Left renal cortex interstitium (tissue), 4 donors: ENCODE data around the gene ATP9B. TPM values are rescaled to one million over a fixed set of nuclear protein-coding genes. Genes with fewer than 3 reads are reported as not detected.
"Not testable (repeated sequence)": the region's sequence is repeated elsewhere in the genome, so short reads cannot be mapped to it uniquely, and the experiment has no call there.

Experiments used
- DNase-seq, 4 donors: peaks; one replicate each; pipeline ENCODE4 v3.0.0-alpha.2; 2013; ENCODE audit warnings: low read depth in 4 of 4, low spot score in 2 of 4, missing footprints in 1 of 4
- polyA plus RNA-seq, 4 donors: library from polyadenylated mRNA; unstranded; fragments of 120-200 nt; gene quantifications; one replicate each; pipeline ENCODE4 v1.2.1, GENCODE V29; 2013; ENCODE audit not compliant: insufficient read length in 4 of 4

Gene ATP9B
- polyA plus RNA-seq, 4 donors, result 27.9 to 36.8 (median 35.9) TPM

DNA sequence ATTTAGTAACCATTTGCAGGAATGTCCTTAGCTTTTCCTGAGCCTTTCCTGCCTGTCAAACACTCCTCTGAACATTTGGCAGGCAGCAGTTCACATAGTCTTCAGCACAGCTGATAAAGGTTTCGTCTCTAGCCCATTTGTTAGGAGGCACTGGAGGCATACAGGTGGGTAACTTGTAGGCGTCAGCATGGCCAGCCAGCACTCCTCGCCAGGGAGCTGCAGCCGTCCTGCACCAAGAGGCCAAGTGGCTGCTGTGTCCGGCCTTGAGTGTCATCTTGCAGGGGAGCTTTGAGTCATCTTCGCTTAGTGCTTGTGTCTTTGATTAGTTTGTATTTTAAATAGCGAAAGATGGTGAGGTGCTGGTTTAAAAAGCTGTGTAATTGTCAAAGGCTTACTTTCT, 206.3 kb downstream of the ATP9B start:
- no peak for DNase-seq

DNA sequence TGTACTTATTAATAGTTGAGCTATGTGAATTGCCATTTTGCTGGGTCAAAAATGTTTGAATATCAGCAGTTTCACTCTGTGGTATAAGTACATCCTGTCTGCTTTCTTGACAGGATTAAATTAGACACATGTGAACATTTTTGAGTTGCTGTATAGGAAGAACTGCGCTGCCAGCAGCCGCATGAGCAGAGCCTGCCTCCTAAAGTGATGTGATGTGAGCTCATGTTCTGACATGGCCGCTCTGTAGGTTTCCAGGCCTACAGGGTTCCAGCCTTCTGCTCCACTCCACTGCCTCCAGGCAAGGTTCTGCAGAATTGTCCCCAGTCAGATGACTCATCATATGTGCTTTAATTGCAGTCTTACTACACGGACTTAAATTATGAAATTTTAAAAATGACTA, 206.8 kb downstream of the ATP9B start:
- DNase-seq, result no peak

DNA sequence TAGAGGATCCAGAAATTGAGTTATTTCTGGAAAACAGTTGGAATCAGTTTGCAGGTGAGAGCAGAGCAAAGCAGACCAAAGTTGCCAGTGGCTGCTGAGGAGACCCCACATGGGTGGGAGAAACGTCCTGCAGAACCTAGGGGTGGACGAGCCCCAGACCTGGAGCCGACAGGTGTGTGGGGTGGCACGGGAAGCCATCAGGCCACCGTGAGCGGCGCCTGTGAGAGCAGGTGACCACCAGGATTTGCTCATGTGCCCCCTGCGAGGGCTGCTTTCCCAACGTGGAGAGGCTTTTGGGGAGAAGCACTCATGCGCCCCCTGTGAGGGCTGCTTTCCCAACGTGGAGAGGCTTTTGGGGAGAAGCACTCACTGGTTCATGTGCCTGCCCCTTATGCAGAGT, 209.7 kb downstream of the ATP9B start:
- DNase-seq, result no peak

DNA sequence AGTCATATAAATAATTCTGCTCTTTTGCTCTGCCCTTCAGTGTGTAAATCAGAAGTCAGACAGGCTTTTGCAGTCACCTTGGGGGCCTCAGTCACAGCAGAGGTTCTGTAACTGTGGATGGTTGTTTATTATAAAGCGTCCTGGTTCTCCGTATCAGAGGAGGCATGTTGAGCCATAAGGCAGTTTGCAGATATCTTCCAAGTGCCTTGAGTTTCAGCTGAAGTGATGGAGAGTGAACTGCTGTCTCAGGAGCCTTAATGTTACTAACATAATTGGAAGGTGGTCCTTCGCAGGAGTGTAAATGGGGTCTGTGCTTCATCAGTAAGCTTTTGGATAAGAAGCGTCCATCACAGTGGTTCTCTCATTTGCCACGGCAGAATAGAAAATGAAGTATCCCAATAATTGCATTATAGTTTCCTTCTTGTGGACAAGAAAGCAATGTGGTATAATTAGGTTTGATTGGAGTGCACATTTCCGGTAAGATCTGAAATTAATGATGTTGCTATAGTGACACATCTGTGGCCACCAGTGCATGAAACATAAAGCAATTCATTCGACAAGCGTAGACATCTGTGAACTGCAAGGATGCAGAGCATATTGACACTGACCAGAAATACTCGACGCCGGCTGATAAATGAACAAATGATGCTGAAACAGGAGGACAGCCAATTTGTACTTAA, 214.1 kb downstream of the ATP9B start:
- DNase-seq, result no peak

DNA sequence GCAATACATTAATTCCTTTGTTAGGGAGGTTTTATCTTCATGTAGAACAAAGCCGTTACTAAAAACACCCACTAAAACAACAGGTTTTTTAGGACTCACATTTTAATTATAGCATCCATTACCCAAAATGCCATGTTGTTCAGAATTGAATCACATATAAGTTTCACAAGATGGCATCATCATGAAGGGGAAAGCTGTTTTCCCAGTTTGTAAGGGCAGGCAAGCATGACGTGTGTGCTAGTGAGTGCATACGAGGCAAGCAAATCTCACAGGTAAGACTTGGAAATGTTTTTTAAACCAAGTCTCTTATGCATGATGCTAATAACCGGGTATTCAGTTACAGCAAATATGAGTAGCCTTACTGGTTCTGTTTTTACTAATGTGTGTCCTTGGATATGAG, 214.7 kb downstream of the ATP9B start:
- no peak for DNase-seq

DNA sequence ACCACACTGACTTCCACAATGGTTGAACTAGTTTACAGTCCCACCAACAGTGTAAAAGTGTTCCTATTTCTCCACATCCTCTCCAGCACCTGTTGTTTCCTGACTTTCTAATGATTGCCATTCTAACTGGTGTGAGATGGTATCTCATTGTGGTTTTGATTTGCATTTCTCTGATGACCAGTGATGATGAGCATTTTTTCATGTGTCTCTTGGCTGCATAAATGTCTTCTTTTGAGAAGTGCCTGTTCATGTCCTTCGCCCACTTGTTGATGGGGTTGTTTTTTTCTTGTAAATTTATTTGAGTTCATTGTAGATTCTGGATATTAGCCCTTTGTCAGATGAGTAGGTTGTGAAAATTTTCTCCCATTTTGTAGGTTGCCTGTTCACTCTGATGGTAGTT, 216.0 kb downstream of the ATP9B start:
- not testable (repeated sequence) for DNase-seq

DNA sequence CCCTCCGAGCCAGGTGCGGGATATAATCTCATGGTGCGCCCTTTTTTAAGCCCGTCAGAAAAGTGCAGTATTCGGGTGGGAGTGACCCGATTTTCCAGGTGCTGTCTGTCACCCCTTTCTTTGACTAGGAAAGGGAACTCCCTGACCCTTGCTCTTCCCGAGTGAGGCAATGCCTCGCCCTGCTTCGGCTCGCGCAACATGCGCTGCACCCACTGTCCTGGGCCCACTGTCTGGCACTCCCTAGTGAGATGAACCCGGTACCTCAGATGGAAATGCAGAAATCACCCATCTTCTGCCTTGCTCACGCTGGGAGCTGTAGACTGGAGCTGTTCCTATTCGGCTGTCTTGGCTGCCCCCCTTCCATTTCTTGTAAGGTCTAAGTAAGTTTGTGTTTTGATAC, 221.2 kb downstream of the ATP9B start:
- not testable (repeated sequence) for DNase-seq

DNA sequence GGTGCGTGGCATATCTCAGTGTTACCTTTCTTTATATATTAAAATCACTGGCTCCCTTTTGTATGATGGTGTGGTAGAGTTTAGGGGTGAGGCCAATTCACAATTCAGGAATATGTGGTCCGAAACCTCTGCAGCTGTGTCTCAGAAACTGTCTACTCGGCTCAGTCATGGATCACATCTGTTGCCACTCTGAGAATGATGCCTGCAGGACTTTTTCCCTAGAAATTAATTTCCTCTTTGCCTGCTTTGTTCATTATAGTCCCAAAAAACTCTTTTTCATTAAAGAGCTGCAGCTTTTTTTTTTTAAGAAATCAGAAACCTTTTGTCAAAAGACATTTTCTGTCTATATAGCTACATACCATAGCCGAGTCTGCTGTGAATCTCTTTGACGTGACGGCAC, 221.7 kb downstream of the ATP9B start:
- DNase-seq, result no peak

DNA sequence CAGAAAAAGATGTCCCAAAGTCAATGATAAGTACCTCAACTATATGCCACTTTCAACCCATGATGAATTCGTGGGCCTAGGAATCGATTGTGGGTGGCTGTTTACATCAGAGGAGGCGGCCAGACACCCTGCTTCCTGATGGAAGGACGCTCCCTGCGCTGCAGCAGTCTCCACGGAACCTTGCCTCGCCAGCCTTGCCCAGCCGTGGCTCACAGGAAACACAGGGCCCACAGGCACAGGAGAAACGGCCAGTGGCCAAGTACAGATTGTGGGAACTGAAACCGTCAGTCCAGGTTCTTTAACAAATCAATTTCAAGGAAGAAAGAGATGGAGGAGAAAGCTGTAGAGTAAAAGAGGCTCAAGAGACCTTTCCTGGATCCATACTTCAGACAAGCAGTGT, 225.0 kb downstream of the ATP9B start:
- no peak for DNase-seq

DNA sequence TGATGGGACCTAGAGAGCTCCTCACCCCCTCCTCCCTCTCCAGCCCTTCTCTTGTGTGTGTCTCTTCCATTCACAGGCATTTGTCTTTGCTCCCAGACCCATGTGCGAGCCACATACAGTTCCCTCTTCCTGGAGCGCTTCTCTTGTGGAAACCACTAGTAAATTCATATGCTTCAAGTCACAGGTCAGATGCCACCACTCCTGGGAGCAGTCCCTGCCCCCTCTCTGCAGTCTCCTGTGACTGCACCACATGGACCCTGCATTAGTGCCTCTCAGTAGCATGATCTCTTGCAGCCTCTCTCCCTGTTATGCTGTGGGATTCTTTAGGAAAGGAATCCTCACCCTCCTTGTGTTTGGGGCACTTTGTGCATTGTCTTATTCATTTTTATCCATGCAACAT, 230.1 kb downstream of the ATP9B start:
- DNase-seq, result no peak

DNA sequence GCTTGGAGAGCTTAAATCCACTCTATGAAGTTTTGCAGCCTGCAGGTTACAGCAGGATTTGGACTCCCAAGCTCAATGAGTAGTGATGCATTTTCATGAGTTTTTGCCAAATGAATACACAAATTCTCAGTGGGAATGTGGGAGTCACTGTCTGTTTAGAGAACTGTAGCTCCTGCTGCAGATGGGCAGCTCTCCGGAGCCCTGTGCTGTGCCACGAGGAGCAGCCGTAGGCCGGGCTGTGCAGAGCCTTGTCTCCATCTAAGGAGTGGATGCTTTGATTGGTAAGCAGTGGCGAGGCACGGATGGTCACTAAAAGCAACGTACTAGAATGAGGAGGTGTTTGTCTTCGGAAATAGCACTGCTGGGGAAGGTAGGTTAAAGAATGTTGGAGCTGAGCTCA, 230.5 kb downstream of the ATP9B start:
- no peak for DNase-seq

DNA sequence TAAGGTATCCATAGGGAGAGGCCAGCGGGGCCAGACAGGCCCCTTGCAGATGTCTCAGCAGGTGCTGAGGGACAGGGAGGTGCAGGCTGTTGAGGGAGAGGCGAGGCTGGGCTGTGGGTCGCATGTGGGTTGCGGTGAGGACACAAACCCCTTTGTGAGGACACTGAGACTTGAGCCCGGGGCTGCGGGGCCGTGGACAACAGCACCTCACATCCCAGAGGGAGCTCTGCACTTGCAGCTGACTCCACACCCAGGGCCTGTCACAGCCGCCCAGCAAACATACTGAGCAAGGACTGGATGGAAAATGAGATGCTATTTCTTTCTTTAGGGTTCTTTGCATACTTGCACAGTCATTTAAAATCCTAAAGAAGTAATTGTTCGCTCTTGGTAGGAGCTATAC, 231.2 kb downstream of the ATP9B start:
- no peak for DNase-seq

DNA sequence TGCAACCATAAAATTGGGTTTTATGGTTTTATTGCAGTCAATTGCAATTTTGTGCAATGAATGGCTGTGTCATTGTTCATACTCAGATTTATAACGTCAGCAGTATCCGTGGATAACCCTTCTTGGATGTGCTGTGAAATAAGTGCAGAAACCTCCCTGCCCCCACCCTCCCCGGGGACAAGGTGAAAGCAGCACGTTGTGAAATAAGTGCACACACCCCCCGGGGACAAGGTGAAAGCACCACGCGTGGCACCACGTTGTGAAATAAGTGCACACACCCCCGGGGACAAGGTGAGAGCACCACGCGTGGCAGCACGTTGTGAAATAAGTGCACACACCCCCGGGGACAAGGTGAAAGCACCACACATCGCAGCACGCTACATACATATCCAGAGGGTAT, 232.9 kb downstream of the ATP9B start:
- DNase-seq, result no peak

DNA sequence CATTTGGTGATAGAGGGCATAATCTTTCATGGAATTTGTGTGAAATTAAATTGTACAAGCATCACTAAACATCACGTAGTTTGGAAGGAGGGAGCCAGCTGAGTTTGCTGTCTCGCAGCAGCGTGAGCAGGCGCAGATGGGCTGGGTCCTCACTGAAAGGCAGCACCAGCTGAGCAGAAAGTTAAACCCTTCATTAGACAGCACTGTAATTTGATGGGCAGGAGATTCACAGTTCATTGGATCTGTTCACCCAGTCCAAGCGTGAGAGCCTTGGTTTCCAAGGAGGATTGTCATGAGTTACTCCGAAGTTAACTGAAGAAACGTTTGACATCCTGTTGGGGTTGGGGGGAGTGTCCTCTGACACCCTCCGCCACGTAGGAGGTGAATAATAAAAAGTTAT, 236.7 kb downstream of the ATP9B start:
- no peak for DNase-seq

DNA sequence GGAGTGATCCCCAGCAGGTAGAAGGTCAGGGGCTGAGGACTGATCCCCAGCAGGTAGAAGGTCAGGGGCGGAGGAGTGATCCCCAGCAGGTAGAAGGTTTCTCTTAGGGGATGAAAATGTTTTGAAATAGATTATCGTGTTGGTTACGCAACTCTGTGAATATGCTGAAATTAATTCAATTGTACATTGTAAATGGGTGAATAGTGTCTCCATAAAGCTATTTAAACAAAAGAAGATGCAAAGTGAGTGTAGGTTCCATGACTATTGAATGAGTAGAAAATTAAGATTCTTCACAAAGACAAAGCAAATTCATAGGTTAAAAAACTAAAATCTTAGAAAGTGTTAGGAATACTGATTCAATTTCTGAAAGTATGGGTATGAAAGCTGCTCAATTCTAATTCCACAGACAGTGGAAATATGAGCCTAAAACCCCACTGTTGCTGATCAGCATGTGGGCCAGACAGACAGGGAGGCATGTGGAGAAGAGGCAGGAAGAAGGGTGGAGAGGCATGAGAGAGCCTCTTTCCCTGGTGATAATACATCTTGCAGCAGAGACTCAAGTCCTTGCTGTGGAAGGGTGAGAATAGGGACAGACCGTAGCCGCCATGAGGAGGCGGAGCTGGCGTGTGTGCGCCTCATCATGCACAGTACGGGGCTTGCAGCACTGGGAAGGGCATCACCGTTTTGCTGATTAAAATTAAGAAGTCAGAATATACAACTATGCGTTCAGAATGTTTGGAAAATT, 240.6 kb downstream of the ATP9B start:
- DNase-seq, result no peak

DNA sequence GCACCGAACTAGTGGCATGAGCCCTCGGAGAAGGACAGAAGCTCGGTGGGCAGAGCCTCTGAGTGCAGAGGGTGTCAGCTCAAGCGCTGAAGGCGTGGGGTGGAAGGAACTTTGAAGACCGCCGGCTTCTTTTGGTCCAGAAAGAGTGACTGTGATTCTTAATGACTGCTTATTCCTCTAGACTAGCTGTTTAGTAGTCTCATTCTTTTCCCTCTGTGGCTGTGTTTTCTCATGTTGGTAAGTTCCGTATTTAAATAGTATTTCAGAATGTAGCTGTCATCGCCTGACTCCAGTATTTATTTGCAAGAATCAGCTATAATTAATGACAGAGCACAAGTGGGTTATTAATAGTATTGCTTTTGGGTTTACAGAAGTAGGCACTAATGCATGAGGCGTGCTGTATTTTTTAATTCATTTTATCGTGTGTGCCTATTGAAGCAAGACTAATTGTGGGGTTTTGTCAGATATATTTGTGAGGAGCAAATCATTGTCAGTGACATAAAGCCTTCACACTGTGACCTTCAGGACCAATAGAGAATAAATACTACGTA, 245.7 kb downstream of the ATP9B start:
- no peak for DNase-seq

DNA sequence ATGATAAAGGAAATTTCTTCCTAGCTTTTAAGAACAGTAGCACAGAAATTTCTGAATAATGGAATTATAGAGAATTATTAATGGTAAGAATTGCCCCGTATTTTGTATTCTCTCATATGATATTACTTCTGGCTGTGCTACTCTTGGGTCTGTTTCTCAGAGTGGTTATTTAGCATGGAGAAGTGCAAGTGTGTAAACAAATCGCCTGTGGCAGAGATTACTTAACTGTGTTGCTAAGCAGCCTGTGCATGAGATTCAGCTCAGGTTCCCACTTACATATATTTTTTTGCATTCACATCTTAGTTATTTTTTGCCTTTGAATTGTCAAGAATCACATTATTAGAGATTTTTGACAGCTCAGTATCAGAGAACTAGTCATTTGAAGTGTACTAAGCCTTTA, 246.4 kb downstream of the ATP9B start:
- no peak for DNase-seq

DNA sequence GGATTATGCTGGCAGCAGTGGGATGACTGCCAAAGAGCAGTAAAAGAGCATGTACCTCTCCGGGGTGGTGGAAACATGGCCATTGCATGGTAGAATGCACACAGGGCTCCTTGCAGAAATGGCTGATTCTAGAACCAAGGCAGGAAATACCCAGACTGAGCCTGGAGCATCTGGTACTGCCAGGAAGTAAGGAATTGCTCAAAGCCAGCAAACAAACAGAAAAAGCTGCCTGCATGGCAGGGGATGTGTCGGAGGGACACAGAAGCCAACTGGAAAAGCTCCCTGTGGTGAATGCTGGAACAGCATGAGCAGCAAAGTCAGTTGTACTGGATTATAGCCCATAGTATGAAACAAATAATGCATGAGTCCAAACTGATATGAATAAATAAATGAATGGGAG, 248.5 kb downstream of the ATP9B start:
- DNase-seq, result no peak

DNA sequence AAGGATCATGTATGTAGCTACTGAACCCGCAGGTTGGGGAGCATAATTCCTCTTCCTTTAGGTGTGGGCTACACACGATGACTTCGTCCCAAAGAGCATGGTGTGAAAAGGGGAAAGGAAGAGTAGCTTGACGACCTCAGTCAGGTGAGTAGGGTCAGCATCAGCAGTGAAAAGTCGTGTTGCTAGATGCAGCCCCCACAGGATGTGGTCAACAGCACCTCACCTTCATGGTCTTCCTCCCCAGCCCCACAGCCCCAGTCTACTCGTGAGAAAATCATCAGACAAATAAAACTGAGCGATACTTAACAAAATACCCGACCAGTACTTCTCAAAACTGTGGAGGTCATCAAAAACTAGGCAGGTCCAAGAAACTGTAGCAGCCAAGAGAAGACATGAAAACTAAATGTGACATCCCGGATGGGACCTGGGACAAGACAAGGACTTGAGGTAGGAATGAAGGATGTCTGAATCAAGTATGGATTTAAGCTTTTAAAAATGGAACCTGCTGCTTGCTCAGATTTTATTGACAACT, 249.0 kb downstream of the ATP9B start:
- no peak for DNase-seq

DNA sequence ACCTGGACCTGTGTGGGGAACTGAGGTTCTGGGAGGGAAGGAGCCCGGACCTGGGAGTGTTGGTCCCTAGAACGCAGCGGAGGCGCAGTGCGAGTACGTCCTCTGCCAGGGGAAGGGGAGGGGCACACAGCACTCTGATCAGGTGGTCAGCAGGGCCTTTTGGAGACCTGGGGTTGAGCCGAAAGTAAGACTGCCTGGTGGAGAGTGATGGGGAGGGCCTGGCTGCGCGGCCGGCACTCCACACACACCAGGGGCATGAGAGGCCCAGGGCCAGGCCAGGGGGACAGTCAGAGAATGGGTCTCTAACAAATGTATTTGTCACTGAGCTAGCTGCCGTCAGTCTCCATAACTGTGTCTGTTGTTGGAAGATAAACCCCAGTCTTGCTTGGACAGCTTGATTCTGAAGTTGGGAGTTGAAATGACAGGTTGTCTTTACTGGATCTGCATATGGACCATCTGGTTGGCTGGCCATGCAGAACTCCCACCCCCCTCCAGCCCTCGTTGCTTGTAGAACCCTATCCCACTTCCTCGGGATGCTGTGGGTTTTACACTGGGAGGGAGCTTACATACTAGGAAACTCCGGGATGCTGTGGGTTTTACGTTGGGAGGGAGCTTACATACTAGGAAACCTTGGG, 251.1 kb downstream of the ATP9B start:
- DNase-seq, result no peak

DNA sequence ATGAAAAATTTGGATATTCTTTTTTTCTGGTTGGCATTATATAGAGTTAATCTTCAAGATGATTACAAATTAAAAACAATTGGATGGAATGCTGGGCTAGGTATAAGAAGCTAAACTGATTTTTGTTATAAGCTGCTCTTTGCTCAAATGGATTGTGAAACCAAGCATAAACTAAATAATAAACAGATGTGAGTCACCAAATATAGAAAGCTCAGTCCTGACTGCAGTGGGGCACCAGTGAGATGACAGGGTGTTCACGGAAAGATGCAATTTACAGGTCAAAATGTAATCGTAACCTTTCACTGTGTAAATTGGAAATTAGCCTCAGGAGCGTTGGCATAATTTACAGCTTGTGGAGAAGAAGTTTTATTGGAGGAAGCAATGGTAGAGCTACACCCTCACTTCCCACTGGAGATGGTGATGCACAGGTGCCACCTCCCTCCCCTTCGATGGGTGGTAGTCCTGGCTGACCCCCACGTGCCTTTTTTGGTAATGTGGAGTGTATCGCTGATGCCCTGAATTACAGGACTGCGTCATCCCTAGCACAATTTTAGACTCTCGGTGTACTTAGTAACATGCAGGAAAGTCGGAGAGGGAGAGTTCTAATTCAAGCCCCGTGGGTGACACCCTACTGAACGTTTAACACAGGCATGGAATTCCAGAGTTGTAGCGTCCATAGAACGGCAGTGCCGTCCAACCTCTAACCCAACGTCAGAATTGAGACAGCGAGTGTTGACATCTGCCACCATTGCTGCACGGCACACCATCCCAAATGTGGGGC, 252.6 kb downstream of the ATP9B start:
- no peak for DNase-seq
